Activated CD8-positive, alpha-beta memory T cell treated with anti-CD3 and anti-CD28 coated beads for 1 hour (primary cell): Measurements from ENCODE around the gene RPL21.
"Not testable (repeated sequence)": the region's sequence is repeated elsewhere in the genome, so short reads cannot be mapped to it uniquely, and the experiment has no call there.

Experiments
- DNase-seq, 2 donors: peaks; one replicate each; pipeline ENCODE4 v3.0.0-alpha.2; 2020; ENCODE audit warnings: low read depth in 1 of 2; ENCODE audit errors: extremely low read depth in 1 of 2

RPL21 gene

DNA sequence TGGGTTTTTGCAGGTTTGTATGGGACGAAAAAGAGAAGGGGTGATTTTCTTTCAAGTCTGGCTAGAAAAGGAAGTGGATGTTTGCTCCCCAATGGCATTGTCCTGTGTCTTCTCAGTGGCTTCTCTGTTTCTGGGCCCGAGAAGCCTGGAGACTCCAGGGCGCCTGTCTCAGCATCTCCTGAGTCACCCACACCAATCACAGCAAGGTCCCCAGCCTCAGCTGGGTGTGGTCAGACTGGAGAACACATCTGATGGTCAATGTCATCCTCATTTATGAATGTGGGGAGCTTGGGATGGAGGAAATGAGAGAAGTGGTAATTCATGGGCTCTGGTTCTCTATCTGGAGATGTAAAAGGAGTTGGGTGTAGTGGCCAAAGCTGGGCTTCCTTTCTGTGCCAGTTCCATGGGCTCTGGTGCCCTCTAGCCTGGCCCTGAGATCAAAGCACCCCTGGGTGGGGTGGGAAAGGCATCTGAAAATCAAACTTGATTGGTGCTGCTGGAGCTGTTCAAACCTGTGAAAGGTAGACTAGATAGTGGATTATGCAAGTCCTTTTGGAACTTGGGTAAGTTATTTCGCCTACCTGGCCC lies 32.6 kb downstream of the RPL21 start:
- no peak for DNase-seq

DNA sequence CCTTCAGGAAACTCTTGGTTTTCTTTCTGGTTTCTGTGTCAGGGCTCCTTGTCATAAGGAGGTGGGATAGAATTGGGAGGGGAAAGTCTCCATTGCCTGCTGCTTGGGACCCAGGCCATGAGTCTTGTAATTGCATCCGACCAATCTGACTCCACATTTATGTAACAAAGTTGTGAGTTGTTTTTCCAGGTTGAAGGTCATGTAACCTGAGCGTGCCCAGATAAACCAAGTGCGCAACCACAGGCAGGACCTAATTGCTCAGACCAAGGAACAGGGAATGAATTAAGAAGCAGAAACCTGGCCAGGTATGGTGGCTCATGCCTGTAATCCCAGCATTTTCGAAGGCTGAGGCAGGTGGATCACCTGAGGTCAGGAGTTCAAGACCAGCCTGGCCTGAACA lies 37.0 kb downstream of the RPL21 start:
- no peak for DNase-seq

- no peak for DNase-seq
Measured at GRCh38 chr13:27289011-27289665, 37.8 kb downstream of the RPL21 start.

- DNase-seq = no peak
Measured at GRCh38 chr13:27290715-27291114, 39.4 kb downstream of the RPL21 start.

DNA sequence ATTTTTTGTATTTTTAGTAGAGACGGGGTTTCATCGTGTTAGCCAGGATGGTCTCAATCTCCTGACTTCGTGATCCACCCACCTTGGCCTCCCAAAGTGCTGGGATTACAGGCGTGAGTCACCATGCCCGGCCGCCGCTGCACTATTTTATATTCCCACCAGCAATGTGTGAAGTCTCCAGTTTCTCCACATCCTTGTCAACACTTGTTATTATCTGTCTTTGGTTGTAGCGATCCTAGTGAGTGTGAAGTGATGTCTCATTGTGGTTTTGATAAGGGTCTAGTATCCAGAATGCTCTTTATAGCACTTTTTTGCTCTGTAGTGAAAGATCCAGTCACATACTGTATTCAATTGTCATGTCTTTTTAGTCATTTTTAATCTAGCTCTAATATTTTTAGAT lies 40.6 kb downstream of the RPL21 start:
- not testable (repeated sequence) for DNase-seq

GRCh38 chr13:27293076-27293691 lies 41.8 kb downstream of the RPL21 start:
- no peak for DNase-seq

DNA sequence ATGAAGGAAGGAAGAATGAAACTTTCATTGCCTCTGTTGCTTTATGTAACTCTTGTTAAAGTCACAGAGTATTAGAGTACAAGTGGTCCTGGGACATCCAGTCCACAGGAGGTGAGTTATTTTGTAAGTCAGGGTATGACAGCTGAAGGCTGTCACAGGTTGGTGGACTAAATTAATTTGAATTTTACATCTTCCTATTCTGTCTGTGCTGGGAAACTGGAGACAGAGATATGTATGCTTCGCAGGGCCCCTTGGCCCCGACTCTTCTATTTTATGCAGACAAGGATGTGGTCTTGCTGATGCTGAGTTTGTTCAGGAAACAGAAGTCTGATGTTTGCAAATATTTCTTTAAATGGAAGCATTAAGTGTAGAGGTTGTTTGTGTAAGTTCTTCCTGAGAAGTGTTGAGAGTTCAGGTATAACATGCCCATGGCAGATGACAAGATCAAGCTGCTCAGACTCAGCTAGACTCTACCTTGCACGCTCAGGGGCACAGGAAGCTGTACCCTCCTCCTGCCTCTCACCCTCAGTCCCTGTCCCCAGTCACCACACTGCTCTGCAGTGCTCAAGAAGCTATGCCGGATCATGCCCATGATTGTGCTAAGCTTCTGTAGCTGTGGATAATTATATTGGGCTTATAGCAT lies 42.6 kb downstream of the RPL21 start:
- DNase-seq = no peak

GRCh38 chr13:27295096-27295495 lies 43.7 kb downstream of the RPL21 start:
- no peak for DNase-seq

DNA sequence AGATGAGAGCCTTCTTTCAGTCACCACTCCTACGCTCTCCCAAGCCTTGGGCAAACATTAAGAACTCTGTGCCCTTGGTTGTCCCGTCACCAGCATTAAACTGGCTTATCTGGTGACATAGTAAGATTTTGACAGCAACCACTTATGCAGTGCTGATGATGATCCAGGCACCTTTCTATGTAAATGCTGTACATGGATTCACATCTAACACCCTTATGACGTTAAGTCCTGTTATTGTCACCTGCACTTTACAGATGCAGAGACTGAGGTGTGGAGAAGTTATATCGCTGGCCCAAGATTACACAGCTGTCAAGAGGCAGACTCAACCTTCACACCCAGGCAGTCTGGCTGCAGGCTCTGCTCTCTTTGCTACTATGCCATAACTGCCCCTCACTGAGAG lies 44.3 kb downstream of the RPL21 start:
- DNase-seq = no peak

GRCh38 chr13:27296496-27296895 lies 45.1 kb downstream of the RPL21 start:
- no peak for DNase-seq

DNA sequence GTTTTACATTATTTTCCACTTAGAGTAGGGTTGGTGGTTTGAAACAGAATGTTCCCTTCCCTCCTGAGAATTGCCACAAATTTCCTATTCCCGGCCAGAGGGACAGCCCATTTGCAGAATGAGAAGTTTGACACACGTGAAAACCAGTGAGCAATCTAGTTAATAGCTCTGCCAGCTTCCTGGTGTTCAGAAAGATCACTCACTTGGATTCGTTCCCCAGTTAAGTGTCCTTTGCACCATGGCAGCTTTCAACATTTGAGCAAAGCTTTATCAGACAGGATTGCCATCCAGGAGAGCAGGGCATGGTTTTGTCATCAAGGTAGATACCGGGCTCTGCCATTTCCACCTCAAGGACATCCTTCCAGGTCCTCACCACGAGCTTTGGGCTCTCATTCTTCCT lies 47.5 kb downstream of the RPL21 start:
- no peak for DNase-seq

DNA sequence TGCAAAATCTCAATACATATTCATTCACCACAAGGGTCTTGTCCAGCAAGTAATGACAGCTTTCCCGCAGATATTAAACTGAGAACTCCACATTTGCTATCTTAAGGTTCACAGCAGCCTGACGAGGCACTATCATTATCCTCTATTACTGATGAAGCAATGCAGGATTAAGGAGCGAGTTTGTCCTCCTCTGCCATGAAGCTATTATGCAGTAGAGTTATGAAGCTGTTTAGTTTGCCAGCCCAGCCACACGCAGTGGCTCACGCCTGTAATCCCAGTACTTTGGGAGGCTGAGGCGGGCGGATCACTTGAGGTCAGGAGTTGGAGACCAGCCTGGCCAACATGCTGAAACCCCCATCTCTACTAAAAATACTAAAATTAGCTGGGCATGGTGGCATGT lies 49.0 kb downstream of the RPL21 start:
- not testable (repeated sequence) for DNase-seq

DNA sequence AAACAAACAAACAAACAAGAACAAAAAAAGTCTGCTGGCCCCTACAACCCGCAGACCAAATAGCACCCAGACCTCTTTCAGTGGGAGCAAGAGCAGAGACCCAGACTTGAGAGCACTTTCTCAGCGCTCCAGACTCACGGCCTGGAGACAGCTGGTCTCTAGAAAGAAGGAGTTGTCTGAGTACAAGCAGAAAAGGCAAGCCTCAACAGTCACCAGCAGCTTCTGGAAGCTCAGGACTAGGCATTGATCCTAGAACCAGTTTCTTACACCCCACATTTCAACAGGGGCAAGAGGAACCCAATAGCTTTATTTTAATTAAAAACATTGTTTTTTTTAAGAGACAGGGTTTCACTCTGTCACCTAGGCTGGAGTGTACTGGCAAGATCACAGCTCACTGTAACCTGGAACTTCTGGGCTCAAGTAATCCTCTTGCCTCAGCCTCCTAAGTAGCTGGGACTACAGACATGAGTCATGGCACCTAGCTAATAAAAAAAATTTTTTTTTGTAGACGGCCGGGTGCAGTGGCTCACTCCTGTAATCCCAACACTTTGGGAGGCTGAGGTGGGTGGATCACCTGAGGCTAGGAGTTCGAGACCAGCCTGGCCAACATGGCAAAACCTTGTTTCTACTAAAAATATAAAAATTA lies 49.7 kb downstream of the RPL21 start:
- DNase-seq = no peak

DNA sequence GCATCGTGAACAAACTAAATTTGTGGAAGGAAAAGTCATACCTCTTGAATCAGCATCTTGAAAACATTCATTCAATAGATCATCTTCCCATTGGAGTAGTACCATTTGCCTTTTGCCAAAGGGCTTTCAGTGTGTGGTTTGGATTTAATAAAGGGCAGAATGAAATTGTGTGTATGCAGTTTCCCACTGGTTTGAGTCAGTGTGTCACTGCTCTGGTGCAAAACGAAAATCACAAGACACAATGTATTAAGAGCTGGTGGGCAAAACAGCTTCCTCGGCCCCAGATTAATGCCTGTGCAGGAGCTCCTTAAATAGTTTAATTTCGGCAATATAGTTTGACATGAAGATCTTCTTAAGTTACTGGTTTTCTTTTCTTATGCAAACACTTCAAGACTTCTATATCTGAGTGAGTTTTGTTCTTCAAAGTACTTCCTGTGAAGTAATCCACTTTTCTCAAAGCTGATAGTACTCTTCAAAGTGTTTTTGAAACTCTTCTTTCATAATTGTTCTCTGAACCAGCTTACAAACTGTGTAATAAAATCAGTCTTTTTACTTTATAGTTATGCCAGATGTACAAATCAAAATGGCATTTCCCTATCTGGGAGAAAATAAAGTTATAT lies 51.4 kb downstream of the RPL21 start:
- no peak for DNase-seq

GRCh38 chr13:27304099-27304498 lies 52.7 kb downstream of the RPL21 start:
- no peak for DNase-seq

DNA sequence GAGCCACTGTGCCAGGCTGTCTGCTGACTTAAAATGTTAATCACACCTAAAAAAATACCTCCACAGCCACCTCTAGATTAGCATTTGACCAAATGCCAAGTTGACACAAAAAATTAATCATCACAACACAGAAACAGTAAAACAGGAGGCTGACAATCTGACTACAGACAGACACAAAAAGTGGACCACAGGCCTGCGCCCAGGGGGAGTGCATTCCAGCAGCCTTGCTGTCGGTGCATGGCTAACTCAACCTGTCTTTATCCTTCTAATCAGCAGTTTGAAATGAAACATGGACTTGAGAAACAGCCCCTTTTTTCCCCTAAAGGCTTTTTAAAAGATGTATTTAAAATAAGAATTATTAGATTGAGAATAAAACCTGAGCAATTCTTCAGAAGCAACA lies 53.3 kb downstream of the RPL21 start:
- DNase-seq = no peak
